ENCODE results near the gene POU6F2.

DNA sequence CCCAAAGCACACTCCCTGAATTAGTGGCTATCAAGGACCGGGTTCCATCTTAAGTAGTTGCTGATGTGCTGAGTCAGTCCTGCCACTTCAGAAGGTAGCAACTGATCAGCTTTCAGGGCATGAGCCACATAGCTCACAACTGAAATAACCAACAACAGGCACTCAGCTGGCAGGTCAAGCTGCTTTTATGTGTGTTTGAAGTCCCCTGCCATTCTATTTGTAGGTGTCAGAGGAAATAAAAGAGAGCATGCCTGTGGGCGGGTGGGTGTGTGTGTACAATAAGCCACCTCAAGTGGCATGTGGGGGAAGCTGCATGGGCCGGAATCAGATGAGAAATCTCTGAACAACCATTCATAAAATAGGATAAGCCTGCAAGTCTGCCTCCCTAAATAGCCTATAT is 474.2 kb downstream of the POU6F2 start:
- TF ChIP-seq, protein P1, sequence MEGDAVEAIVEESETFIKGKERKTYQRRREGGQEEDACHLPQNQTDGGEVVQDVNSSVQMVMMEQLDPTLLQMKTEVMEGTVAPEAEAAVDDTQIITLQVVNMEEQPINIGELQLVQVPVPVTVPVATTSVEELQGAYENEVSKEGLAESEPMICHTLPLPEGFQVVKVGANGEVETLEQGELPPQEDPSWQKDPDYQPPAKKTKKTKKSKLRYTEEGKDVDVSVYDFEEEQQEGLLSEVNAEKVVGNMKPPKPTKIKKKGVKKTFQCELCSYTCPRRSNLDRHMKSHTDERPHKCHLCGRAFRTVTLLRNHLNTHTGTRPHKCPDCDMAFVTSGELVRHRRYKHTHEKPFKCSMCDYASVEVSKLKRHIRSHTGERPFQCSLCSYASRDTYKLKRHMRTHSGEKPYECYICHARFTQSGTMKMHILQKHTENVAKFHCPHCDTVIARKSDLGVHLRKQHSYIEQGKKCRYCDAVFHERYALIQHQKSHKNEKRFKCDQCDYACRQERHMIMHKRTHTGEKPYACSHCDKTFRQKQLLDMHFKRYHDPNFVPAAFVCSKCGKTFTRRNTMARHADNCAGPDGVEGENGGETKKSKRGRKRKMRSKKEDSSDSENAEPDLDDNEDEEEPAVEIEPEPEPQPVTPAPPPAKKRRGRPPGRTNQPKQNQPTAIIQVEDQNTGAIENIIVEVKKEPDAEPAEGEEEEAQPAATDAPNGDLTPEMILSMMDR (IDR thresholded peaks at IDR 0.05): no peak
- no peak for TF ChIP-seq POLR2A (IDR thresholded peaks at IDR 0.05)
